HG02623 (cell line): ENCODE measurements around the gene CRB1.

Experiments used
- ATAC-seq: cut with Tn5 transposase; IDR thresholded peaks from one replicate; pipeline ENCODE4 v1.9.1; 2021; ENCODE audit warnings: moderate library complexity; ENCODE audit not compliant: unreplicated experiment

CRB1 gene

DNA sequence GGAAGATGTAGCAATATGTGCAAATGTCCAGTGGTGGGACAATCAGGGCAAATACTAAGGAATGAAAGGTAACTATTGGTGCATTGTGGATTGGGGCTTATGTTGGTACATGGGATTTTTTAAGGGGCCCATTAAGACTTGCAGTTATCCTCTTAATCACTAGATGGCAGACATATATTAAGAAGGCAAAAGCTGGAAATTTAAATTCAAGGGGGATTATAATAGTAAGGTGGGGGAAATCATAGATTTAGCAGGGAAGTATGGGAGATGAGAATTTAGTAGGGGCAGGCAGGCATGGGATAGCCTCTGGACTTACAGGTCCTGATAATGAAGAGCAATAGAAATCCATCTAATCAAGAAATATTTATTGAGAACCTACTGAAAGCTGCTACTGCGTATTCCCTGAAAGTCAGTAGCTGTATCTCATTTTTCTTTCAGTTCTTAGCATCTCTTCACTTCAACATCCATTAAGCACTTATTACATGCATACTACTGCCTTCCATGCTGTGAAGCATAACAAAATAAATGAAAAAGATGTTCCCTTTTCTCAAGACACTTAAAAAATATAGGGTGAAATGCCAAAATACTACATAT lies 251.8 kb downstream of the CRB1 start:
- ATAC-seq: peak; percentile 49

DNA sequence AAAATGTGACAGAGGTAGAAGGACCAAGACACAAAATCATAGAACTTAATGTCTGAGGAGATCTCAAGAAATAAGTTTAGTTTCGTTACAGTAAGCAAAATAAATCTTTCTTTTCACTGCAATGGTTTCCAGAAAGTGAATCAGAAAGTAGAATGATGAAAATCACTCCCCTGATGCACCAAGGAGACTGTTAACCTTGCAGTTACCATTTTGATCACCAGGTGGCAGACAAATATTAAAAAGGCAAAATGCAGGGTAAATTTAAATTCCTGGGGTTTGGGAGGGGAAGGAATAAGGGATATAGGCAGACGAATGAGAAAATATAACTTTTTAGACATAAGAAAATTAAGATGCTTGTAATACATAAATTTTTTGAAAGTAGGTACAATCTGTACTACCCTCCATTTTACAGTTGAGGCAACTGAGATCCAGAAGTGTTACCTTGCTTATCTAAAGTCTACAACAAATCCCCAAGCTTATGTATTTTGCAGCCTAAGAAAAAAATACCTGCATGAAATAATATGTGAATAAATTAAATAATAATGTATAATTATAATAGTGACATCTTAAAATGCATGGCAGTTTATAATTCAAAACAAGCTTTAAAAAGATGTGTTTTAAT lies 253.2 kb downstream of the CRB1 start:
- ATAC-seq: peak; percentile 63

DNA sequence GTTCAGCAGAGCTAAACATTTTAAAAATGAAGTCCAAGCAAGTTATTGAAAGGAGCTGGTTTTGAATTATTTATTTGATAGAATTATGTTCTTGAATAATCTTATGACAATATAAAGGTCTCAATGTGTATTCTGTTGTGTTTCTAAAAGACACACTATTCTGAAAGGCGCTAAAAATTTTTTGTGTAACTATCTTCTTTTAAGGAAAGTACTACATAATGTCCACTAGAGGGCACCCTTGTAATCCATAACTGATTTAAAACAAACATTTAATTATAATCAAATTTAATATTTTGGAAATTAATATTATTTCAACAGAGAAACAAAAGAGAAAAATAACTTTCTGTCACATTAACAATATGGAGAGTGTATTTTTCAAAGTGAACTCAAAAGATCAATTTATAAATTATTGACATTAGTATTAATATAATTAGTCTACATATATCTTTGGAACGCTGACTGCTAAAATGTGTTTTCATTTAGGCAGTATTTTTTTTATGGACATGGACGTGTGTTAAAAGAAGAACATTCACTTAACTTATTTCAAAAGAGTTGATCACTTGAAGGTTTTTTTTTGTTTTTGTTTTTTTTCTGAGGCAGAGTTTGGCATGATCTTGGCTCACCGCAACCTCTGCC lies 258.8 kb downstream of the CRB1 start:
- no peak for ATAC-seq
